Aorta (tissue), 5 donors: ENCODE results near the gene CARMIL3. TPM values are rescaled to one million over a fixed set of nuclear protein-coding genes. Genes with fewer than 3 reads are reported as not detected.
A peak's percentile ranks its signal among the peaks of the same experiment; 100 is the strongest.

Experiments
- ATAC-seq: fragments of 200-7000 bp; cut with Tn5 transposase; one replicate; pipeline ENCODE4 v1.9.1; 2022; ENCODE audit warnings: moderate library complexity; ENCODE audit not compliant: low FRiP score
- DNase-seq, 2 donors: peaks; one replicate each; pipeline ENCODE4 v3.0.0-alpha.2; 2020
- H3K27ac ChIP-seq, 2 donors: one replicate each; pipeline ENCODE4 v1.5.1; 2013; ENCODE audit warnings: low read length in 2 of 2, mild to moderate bottlenecking in 2 of 2, moderate library complexity in 2 of 2, control low read depth in 1 of 2, inconsistent platforms in 1 of 2, low read depth in 1 of 2
- H3K27me3 ChIP-seq, 2 donors: one replicate each; pipeline ENCODE4 v1.6.1; 2013; ENCODE audit warnings: control low read depth in 1 of 2, low read length in 1 of 2, mild to moderate bottlenecking in 1 of 2, moderate library complexity in 1 of 2; ENCODE audit not compliant: insufficient read depth in 2 of 2, control insufficient read depth in 1 of 2
- H3K36me3 ChIP-seq, 2 donors: one replicate each; pipeline ENCODE4 v1.6.1; 2013; ENCODE audit warnings: control low read depth in 1 of 2, low read length in 1 of 2, mild to moderate bottlenecking in 1 of 2; ENCODE audit not compliant: insufficient read depth in 2 of 2, control insufficient read depth in 1 of 2
- H3K4me1 ChIP-seq, 2 donors: one replicate each; pipeline ENCODE4 v1.6.1; 2013; ENCODE audit warnings: low read length in 2 of 2, control low read depth in 1 of 2, mild to moderate bottlenecking in 1 of 2, moderate library complexity in 1 of 2; ENCODE audit not compliant: insufficient read depth in 2 of 2, control insufficient read depth in 1 of 2
- H3K4me3 ChIP-seq, 2 donors: one replicate each; pipeline ENCODE4 v1.5.1; 2013; ENCODE audit warnings: low read length in 2 of 2, control low read depth in 1 of 2, mild to moderate bottlenecking in 1 of 2
- H3K9me3 ChIP-seq: one replicate; pipeline ENCODE4 v1.6.1; 2013; ENCODE audit warnings: mild to moderate bottlenecking, low read length; ENCODE audit not compliant: control insufficient read depth
- WGBS, 2 donors: extraction: QIAGEN DNeasy Blood & Tissue Kit; methylation state at CpG; one replicate each; pipeline ENCODE4 v1.1.7; 2013; 5-methylcytosine and 5-hydroxymethylcytosine counted together
- intact Hi-C, 2 donors: fragments of 100-400 bp; cut with DNase I; formaldehyde crosslinking; loops; one replicate each; pipeline versions ENCODE4 v1.14.2 to v1.15.0; 2022
- polyA plus RNA-seq, 2 donors: library from polyadenylated mRNA; stranded (reverse); fragments of 200-250 nt; gene quantifications; one replicate each; pipeline ENCODE4 v1.2.3, GENCODE V29; 2013
- total RNA-seq, 2 donors: library from RNA; stranded (reverse); fragmentation: NEBNext Ultra II Directional; extraction: Animal tissue kit (Norgen Biotek cat#: 25700); gene quantifications; one replicate each; pipeline ENCODE4 v1.2.1, GENCODE V29; 2021
- donor health status: healthy with polysubstance abuse.
- donor health status: Bipolar disorder and iron deficiency.
- donor health status: DM: no; HTN: no; CAD: no.
- donor health status: DM: no; HTN: no; CAD: no.
- donor health status: DM: yes; HTN: yes; CAD: no.

Gene CARMIL3
- total and polyA plus RNA-seq, 4 donors = 0.24 to 0.43 (median 0.42) TPM; not detected in 1

- ATAC-seq = no peak
- 92 to 95% methylated on average over 2 of the region's 2 CpGs for WGBS, 2 donors
- Histone ChIP-seq H3K27ac (no peak overlapping the region), H3K4me3 (no peak overlapping the region), H3K36me3 (no peaks in the 10 kb centered on the region), H3K4me1 (no peaks in the 10 kb centered on the region), H3K27me3 (no peaks in the 10 kb centered on the region), H3K9me3 (no peaks in the 10 kb centered on the region)
- intact Hi-C loops = no loop called here
- peak; percentile 1 to 32 for DNase-seq
Measured at GRCh38 chr14:24084440-24084839, 32.6 kb downstream of the CARMIL3 start.

DNA sequence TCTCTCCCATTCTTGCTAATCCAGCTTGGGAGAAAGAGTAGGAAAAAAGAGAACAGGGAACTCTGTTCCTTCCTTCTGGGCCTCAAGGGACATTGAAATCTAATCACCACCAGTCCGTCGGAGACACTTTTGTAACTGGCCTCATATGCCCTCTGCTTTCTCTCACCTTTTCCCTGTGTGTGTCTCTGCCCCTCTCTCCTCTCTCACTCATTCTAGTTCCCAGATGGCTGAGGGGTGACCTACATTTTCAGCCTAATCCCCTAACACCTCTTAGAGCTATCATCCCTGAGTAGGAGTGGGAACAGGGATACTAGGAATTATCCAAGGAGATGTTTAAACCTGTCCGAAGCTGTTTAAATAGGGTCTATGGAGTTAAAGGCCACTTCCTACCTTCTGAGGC lies 33.4 kb downstream of the CARMIL3 start:
- Histone ChIP-seq H3K36me3 (no peaks in the 10 kb centered on the region), H3K27ac (no peak overlapping the region), H3K9me3 (no peaks in the 10 kb centered on the region), H3K4me3 (no peak overlapping the region), H3K4me1 (no peaks in the 10 kb centered on the region), H3K27me3 (no peaks in the 10 kb centered on the region)
- DNase-seq (no peak), ATAC-seq (no peak)
- 91 to 96% methylated on average over 3 of the region's 3 CpGs for WGBS, 2 donors
- intact Hi-C loops = no loop called here

- H3K27ac ChIP-seq = no peak overlapping the region
- 88 to 93% methylated on average over 3 of the region's 3 CpGs for WGBS, 2 donors
- DNase-seq (peak in 1 of 2 donors; percentile 52), ATAC-seq (no peak)
- H3K27me3 ChIP-seq = no peaks in the 10 kb centered on the region
- intact Hi-C loops = no loop called here
- H3K36me3 ChIP-seq = no peaks in the 10 kb centered on the region
- H3K9me3 ChIP-seq = no peaks in the 10 kb centered on the region
- no peaks in the 10 kb centered on the region for H3K4me1 ChIP-seq
- H3K4me3 ChIP-seq = no peak overlapping the region
Measured at GRCh38 chr14:24086193-24086955, 34.6 kb downstream of the CARMIL3 start.

DNA sequence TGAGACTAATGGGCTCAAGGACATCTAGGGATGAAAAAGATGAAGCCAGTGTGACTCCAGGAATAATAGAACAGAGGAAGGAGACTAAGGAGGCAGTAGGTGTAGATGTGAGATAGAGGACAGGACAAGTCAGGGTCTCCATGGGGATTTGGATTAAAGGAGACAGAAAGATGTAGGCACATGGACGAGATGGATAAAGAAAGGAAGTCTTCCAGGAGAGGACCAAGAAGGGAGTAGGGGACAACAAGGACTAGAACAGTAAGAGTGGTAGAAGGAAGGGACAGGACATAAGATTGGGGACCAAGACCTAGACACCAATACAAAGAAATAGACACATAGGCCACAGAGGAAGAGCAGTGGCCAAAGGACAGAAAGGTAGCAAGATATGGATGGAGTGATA lies 35.2 kb downstream of the CARMIL3 start:
- intact Hi-C loops = no loop called here
- Histone ChIP-seq H3K27me3 (no peaks in the 10 kb centered on the region), H3K4me1 (no peaks in the 10 kb centered on the region), H3K27ac (no peak overlapping the region), H3K9me3 (no peaks in the 10 kb centered on the region), H3K4me3 (no peak overlapping the region), H3K36me3 (no peaks in the 10 kb centered on the region)
- DNase-seq (no peak), ATAC-seq (no peak)
- WGBS, 2 donors = 92 to 94% methylated on average over 1 of the region's 1 CpG

DNA sequence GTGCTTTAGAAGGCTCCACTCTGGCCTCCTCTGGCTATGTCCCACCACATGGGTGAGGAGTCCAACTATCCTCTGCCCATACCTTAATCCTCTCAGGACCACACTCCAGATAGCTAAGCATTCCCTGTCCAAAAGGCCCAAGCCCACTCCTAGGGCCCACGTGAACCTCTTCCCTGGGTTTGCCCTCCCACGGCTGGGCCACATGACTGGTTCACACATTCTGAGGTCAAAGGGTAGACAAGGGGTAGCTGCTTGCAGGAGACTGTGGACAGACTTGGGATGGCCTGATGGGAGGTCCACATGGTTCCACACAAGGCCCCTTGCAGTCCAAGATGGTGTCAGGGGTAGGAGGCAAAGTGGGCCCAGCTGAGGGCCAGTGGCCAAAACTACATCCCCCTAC lies 36.3 kb downstream of the CARMIL3 start:
- 85 to 93% methylated on average over 2 of the region's 2 CpGs for WGBS, 2 donors
- H3K27me3 ChIP-seq = no peaks in the 10 kb centered on the region
- H3K9me3 ChIP-seq = no peaks in the 10 kb centered on the region
- H3K36me3 ChIP-seq = no peaks in the 10 kb centered on the region
- no peak overlapping the region for H3K27ac ChIP-seq
- DNase-seq = peak in 1 of 2 donors; percentile 24
- no peaks in the 10 kb centered on the region for H3K4me1 ChIP-seq
- no peak for ATAC-seq
- H3K4me3 ChIP-seq = no peak overlapping the region
- intact Hi-C loops = no loop called here

- Histone ChIP-seq H3K27ac (no peak overlapping the region), H3K9me3 (no peaks in the 10 kb centered on the region), H3K4me1 (no peaks in the 10 kb centered on the region), H3K27me3 (no peaks in the 10 kb centered on the region), H3K36me3 (no peaks in the 10 kb centered on the region), H3K4me3 (no peak overlapping the region)
- DNase-seq = no peak
- intact Hi-C loops = loop anchor here (1.0 to 5.0 kb wide), 3 partner anchors 31 to 78 kb away; no protein-coding TSS in a partner anchor
- ATAC-seq = no peak
- 83 to 91% methylated on average over 5 to 6 of the region's 6 CpGs for WGBS, 2 donors
Measured at GRCh38 chr14:24089890-24090289, 38.1 kb downstream of the CARMIL3 start.

GRCh38 chr14:24092110-24092504 lies 40.3 kb downstream of the CARMIL3 start:
- ATAC-seq (no peak), DNase-seq (peak in 1 of 2 donors; percentile 25)
- Histone ChIP-seq H3K9me3 (no peaks in the 10 kb centered on the region), H3K36me3 (no peaks in the 10 kb centered on the region), H3K27me3 (no peaks in the 10 kb centered on the region), H3K4me1 (no peaks in the 10 kb centered on the region), H3K4me3 (no peak overlapping the region), H3K27ac (no peak overlapping the region)
- intact Hi-C loops = loop anchor here (5.0 kb wide), 1 partner anchor 80 kb away; no protein-coding TSS in a partner anchor

GRCh38 chr14:24092505-24093206 lies 40.8 kb downstream of the CARMIL3 start:
- Histone ChIP-seq H3K27me3 (no peaks in the 10 kb centered on the region), H3K4me1 (no peaks in the 10 kb centered on the region), H3K9me3 (no peaks in the 10 kb centered on the region), H3K27ac (peak overlapping the region in 1 of 2 donors; percentile 8), H3K4me3 (no peak overlapping the region), H3K36me3 (no peaks in the 10 kb centered on the region)
- intact Hi-C loops = loop anchor here (5.0 kb wide), 1 partner anchor 80 kb away; no protein-coding TSS in a partner anchor
- DNase-seq = peak in 1 of 2 donors; percentile 61
- no peak for ATAC-seq
- whole genome bisulfite sequencing, 2 donors = 52 to 56% methylated on average over 4 of the region's 4 CpGs
